Ishikawa (cell line): ENCODE data around the gene GRIK4.

Experiments
- CEBPB ChIP-seq: IDR thresholded peaks from 2 replicates; pipeline ENCODE4 v1.6.1; 2012
- TCF12 ChIP-seq: IDR thresholded peaks from 2 replicates; pipeline ENCODE4 v1.6.1; 2012; ENCODE audit warnings: low read depth
- YY1 ChIP-seq: IDR thresholded peaks from 2 replicates; pipeline ENCODE4 v1.6.1; 2012; ENCODE audit warnings: low read depth
- ZBTB7A ChIP-seq: IDR thresholded peaks from 2 replicates; pipeline ENCODE4 v1.6.1; 2012; ENCODE audit warnings: low read depth

DNA sequence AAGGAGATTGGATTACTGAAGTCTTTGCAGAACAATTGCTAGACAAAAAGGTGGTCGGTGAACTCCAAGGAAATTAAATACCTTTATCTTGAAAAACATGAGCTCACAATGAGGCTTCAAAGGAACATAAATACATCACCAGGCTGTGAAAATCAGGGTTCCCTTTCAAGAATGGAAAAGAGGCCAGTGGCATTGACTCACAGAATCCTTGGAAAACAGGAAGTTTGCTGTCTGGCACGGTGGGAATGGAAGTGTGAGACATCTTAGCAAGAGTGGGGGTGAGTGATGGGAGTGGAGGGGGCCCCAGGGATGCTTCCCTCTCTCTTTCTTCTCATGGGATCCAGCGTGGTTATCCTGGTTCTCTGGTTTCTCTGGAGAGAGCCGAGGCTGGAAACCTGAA, 463.4 kb downstream of the GRIK4 start:
- TF ChIP-seq TCF12 = no peak
- TF ChIP-seq ZBTB7A = no peak
- TF ChIP-seq CEBPB = no peak
- no peak for TF ChIP-seq YY1
